Ovary (tissue), 3 donors: ENCODE results near the gene TEX2.

ENCODE experiments used
- EP300 ChIP-seq: sonication (generic); formaldehyde crosslinking; IDR thresholded peaks from one replicate; pipeline ENCODE4 v1.6.1; 2017; ENCODE audit warnings: antibody characterized with exemption
- POLR2A ChIP-seq: fragments of 450-650 bp; IDR thresholded peaks from one replicate; pipeline ENCODE4 v1.6.1; 2017; ENCODE audit warnings: antibody characterized with exemption, mild to moderate bottlenecking, moderate library complexity
- TF ChIP-seq, protein P1 (sequence below), 3 donors: fragments of 450-650 bp in 2 of 3; fragments of 200-600 bp in 1 of 3; IDR thresholded peaks; one replicate each; pipeline versions ENCODE4 v1.5.1 to v1.8.0; 2016 to 2022; ENCODE audit warnings: antibody characterized with exemption in 3 of 3, mild to moderate bottlenecking in 1 of 3
- donor health status: DM: no; HTN: no; CAD: no.

DNA sequence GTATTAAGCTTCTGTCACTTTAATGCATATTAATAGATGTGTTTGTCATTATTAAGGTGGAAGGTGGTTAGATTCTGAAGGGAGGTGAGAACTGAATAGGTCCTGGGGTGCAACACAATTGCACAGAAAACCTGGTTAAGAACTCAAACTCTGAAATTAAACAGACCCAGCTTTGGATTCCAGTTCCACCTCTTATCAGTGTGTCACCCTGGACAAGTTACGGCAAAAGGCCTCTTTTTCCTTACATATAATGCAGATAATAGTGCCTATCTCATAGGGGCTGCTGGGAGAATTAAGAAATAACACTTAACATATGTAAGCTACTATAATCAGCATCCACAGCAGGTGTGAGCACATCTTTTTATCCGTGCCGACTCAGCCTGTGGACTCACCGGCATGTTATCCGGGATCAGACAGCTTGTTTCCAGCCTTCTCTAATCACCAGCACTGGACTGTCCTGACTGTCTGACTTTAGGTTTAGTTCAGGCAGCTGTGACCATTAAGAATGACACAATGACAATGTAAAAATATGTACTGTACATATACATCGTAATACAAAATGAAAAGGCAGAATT, 31.4 kb downstream of the TEX2 start:
- TF ChIP-seq EP300 = no peak
- no peak for TF ChIP-seq POLR2A
- TF ChIP-seq, protein P1, sequence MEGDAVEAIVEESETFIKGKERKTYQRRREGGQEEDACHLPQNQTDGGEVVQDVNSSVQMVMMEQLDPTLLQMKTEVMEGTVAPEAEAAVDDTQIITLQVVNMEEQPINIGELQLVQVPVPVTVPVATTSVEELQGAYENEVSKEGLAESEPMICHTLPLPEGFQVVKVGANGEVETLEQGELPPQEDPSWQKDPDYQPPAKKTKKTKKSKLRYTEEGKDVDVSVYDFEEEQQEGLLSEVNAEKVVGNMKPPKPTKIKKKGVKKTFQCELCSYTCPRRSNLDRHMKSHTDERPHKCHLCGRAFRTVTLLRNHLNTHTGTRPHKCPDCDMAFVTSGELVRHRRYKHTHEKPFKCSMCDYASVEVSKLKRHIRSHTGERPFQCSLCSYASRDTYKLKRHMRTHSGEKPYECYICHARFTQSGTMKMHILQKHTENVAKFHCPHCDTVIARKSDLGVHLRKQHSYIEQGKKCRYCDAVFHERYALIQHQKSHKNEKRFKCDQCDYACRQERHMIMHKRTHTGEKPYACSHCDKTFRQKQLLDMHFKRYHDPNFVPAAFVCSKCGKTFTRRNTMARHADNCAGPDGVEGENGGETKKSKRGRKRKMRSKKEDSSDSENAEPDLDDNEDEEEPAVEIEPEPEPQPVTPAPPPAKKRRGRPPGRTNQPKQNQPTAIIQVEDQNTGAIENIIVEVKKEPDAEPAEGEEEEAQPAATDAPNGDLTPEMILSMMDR (IDR thresholded peaks at IDR 0.05) = no peak
